CD14-positive monocyte (primary cell): ENCODE data around the gene ATL1. TPM values are rescaled to one million over a fixed set of nuclear protein-coding genes. Genes with fewer than 3 reads are reported as not detected.

Source experiments
- DNase-seq, 3 donors: peaks; one replicate each; pipeline ENCODE4 v3.0.0-alpha.2; 2011 to 2022
- H2AFZ ChIP-seq: 2 replicates; pipeline ENCODE4 v1.6.0; 2012; ENCODE audit warnings: mild to moderate bottlenecking, low read depth, low read length, inconsistent platforms; ENCODE audit not compliant: insufficient read depth, poor library complexity, severe bottlenecking
- H3K27ac ChIP-seq, 2 donors: 1 replicate in 1 of 2; 2 replicates in 1 of 2; pipeline ENCODE4 v1.5.1; 2012 to 2013; ENCODE audit warnings: low read length in 2 of 2, control low read depth in 1 of 2, inconsistent platforms in 1 of 2, low read depth in 1 of 2, mild to moderate bottlenecking in 1 of 2
- H3K27me3 ChIP-seq, 2 donors: one replicate each; pipeline versions ENCODE4 v1.6.0 to v1.6.1; 2011 to 2013; ENCODE audit warnings: low read length in 2 of 2; ENCODE audit not compliant: control insufficient read depth in 2 of 2, insufficient read depth in 2 of 2
- H3K36me3 ChIP-seq, 2 donors: replicated peaks in 1 of 2; 1 replicate in 1 of 2; 2 replicates in 1 of 2; pipeline versions ENCODE4 v1.5.1 to v1.6.1; 2012 to 2013; ENCODE audit warnings: low read length in 2 of 2, control low read depth in 1 of 2, inconsistent platforms in 1 of 2, mild to moderate bottlenecking in 1 of 2; ENCODE audit not compliant: insufficient read depth in 2 of 2, control insufficient read depth in 1 of 2
- H3K4me1 ChIP-seq, 2 donors: 1 replicate in 1 of 2; 2 replicates in 1 of 2; pipeline versions ENCODE4 v1.5.1 to v1.6.1; 2012 to 2013; ENCODE audit warnings: low read length in 2 of 2, control low read depth in 1 of 2, inconsistent platforms in 1 of 2, mild to moderate bottlenecking in 1 of 2, moderate library complexity in 1 of 2; ENCODE audit not compliant: insufficient read depth in 2 of 2, control insufficient read depth in 1 of 2
- H3K4me2 ChIP-seq: replicated peaks from 2 replicates; pipeline ENCODE3; 2012; ENCODE audit warnings: low read length, moderate library complexity, mild to moderate bottlenecking; ENCODE audit not compliant: poor library complexity, severe bottlenecking; ENCODE audit errors: extremely low read depth
- H3K4me3 ChIP-seq, 3 experiments: fragments of 200-600 bp in 1 of 3; sonication (generic) in 1 of 3; replicated peaks in 1 of 3; 1 replicate in 2 of 3; 2 replicates in 1 of 3; pipeline ENCODE4 v1.5.1; 2011 to 2013; ENCODE audit warnings: low read length in 3 of 3, mild to moderate bottlenecking in 3 of 3, control low read depth in 2 of 3, low read depth in 2 of 3, inconsistent platforms in 1 of 3, moderate library complexity in 1 of 3
- H3K79me2 ChIP-seq: 2 replicates; pipeline ENCODE4 v1.6.0; 2012; ENCODE audit warnings: mild to moderate bottlenecking, control low read depth, inconsistent platforms, low read length, moderate library complexity; ENCODE audit not compliant: insufficient read depth
- H3K9ac ChIP-seq: 2 replicates; pipeline ENCODE4 v1.6.0; 2017; ENCODE audit warnings: low read length, mild to moderate bottlenecking; ENCODE audit not compliant: insufficient read depth, poor library complexity, severe bottlenecking
- H3K9me3 ChIP-seq, 2 donors: replicated peaks in 1 of 2; 1 replicate in 1 of 2; 2 replicates in 1 of 2; pipeline versions ENCODE4 v1.5.1 to v1.6.1; 2012 to 2013; ENCODE audit warnings: low read length in 2 of 2, control low read depth in 1 of 2; ENCODE audit not compliant: control insufficient read depth in 1 of 2, insufficient read depth in 1 of 2
- H4K20me1 ChIP-seq: 2 replicates; pipeline ENCODE4 v1.6.0; 2012; ENCODE audit warnings: mild to moderate bottlenecking, low read length, control low read depth, moderate library complexity; ENCODE audit not compliant: insufficient read depth
- H3K27ac Mint-ChIP-seq, 7 donors: one replicate each; pipeline ENCODE4 v1.8.0; 2020; ENCODE audit warnings: mild to moderate bottlenecking in 7 of 7, mixed read lengths in 7 of 7, moderate library complexity in 6 of 7, inconsistent platforms in 2 of 7
- H3K27me3 Mint-ChIP-seq, 3 donors: one replicate each; pipeline ENCODE4 v1.8.0; 2021 to 2022; ENCODE audit warnings: low read depth in 3 of 3, mild to moderate bottlenecking in 3 of 3, mixed read lengths in 3 of 3, moderate library complexity in 3 of 3, inconsistent platforms in 1 of 3
- H3K36me3 Mint-ChIP-seq, 2 donors: one replicate each; pipeline ENCODE4 v1.8.0; 2020; ENCODE audit warnings: mixed read lengths in 2 of 2, inconsistent platforms in 1 of 2, mild to moderate bottlenecking in 1 of 2
- H3K4me1 Mint-ChIP-seq: one replicate; pipeline ENCODE4 v1.8.0; 2020; ENCODE audit warnings: mild to moderate bottlenecking, mixed read lengths
- H3K4me3 Mint-ChIP-seq, 2 donors: one replicate each; pipeline ENCODE4 v1.8.0; 2020; ENCODE audit warnings: mild to moderate bottlenecking in 2 of 2, mixed read lengths in 2 of 2, moderate library complexity in 1 of 2
- H3K9me3 Mint-ChIP-seq, 7 donors: one replicate each; pipeline ENCODE4 v1.8.0; 2020 to 2022; ENCODE audit warnings: mixed read lengths in 7 of 7, mild to moderate bottlenecking in 6 of 7, moderate library complexity in 6 of 7, inconsistent platforms in 2 of 7
- CTCF ChIP-seq: fragments of 200-600 bp; IDR thresholded peaks from one replicate; pipeline ENCODE4 v1.8.0; 2022; ENCODE audit warnings: antibody characterized with exemption, mild to moderate bottlenecking
- WGBS: methylation state at CpG from one replicate; pipeline ENCODE4 v1.1.5; 2013; ENCODE audit warnings: missing lambda C conversion rate; ENCODE audit not compliant: insufficient coverage; 5-methylcytosine and 5-hydroxymethylcytosine counted together
- intact Hi-C, 2 donors: fragments of 100-400 bp; cut with micrococcal nuclease; formaldehyde crosslinking; loops; one replicate each; pipeline versions ENCODE4 v1.15.0 to v1.15.1; 2023
- polyA plus RNA-seq, 3 donors: library from polyadenylated mRNA; depleted of rRNA in 1 of 3; unstranded in 2 of 3; stranded (reverse) in 1 of 3; fragments of 300-500 nt in 2 of 3; fragments of >200 nt in 1 of 3; fragmentation: Illumina TruSeq in 2 of 3; gene quantifications; 1 replicate in 2 of 3; 2 replicates in 1 of 3; pipeline ENCODE4 v1.2.3, GENCODE V29; 2012 to 2021

Gene ATL1
- polyA plus RNA-seq, 3 donors = 0.36 to 1.1 (median 0.99) TPM

GRCh38 chr14:50569714-50570274 lies 9.8 kb downstream of the ATL1 start:
- intact Hi-C loops = no loop called here
- H3K27me3 Mint-ChIP-seq = no peaks in the 10 kb centered on the region
- peaks cover 13 to 20% of the 10 kb centered on the region in 2 donors for H3K9me3 ChIP-seq
- H2AFZ ChIP-seq = no peak overlapping the region
- no peaks in the 10 kb centered on the region for H3K79me2 ChIP-seq
- no peak overlapping the region for H3K9ac ChIP-seq
- H3K36me3 Mint-ChIP-seq = no peaks in the 10 kb centered on the region
- H3K9me3 Mint-ChIP-seq = peaks cover 13 to 30% (median 21%) of the 10 kb centered on the region in 7 donors
- no peaks in the 10 kb centered on the region for H3K4me1 ChIP-seq
- no peak for TF ChIP-seq CTCF
- H3K4me3 ChIP-seq = no peak overlapping the region
- H3K4me3 Mint-ChIP-seq = no peak overlapping the region
- H3K27ac ChIP-seq = no peak overlapping the region
- H3K36me3 ChIP-seq = no peaks in the 10 kb centered on the region
- DNase-seq = no peak
- no peaks in the 10 kb centered on the region for H3K27me3 ChIP-seq
- H3K4me1 Mint-ChIP-seq = no peaks in the 10 kb centered on the region
- H4K20me1 ChIP-seq = no peaks in the 10 kb centered on the region
- no peak overlapping the region for H3K27ac Mint-ChIP-seq
- H3K4me2 ChIP-seq = no peak overlapping the region

DNA sequence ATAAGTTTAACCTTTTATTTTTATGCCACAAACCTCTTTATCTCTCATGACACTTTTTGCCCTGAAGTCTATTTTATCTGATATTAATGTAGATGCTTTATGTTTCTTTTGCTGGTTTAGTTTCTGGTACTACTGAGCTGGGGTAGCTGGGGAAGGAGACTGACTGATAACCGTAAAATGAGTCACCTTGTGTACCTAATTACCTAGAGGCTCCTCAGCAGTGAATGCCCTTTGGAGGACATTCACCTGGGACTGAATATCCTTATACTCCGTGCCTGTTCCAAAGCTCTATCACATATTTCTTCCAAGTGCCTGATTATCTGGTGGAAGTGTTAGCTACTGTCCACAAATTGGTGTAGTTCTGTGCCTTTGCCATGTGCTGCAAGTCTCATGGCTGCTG lies 13.9 kb downstream of the ATL1 start:
- H3K36me3 ChIP-seq = no peaks in the 10 kb centered on the region
- DNase-seq = no peak
- TF ChIP-seq CTCF = no peak
- Mint-ChIP-seq H3K9me3 (peaks cover 11 to 30% (median 21%) of the 10 kb centered on the region in 7 donors), H3K27ac (no peak overlapping the region), H3K27me3 (no peaks in the 10 kb centered on the region), H3K4me3 (no peak overlapping the region), H3K36me3 (no peaks in the 10 kb centered on the region), H3K4me1 (peaks cover 6% of the 10 kb centered on the region)
- intact Hi-C loops = no loop called here
- no peaks in the 10 kb centered on the region for H3K79me2 ChIP-seq
- no peak overlapping the region for H3K4me3 ChIP-seq
- H3K9ac ChIP-seq = no peak overlapping the region
- no peak overlapping the region for H3K27ac ChIP-seq
- H3K27me3 ChIP-seq = no peaks in the 10 kb centered on the region
- WGBS = no CpG with 5 or more reads among the region's 2 CpGs
- H3K4me2 ChIP-seq = no peak overlapping the region
- no peaks in the 10 kb centered on the region for H4K20me1 ChIP-seq
- peaks cover 12 to 19% of the 10 kb centered on the region in 2 donors for H3K9me3 ChIP-seq
- H2AFZ ChIP-seq = no peak overlapping the region
- no peaks in the 10 kb centered on the region for H3K4me1 ChIP-seq
